ENCODE measurements around the gene MEX3D. TPM values are rescaled to one million over a fixed set of nuclear protein-coding genes. Genes with fewer than 3 reads are reported as not detected.

Gene MEX3D
- total and polyA plus RNA-seq, 2 of the 4 experiments (the other 2 are of a cell fraction), result 9.1 to 9.6 TPM

DNA sequence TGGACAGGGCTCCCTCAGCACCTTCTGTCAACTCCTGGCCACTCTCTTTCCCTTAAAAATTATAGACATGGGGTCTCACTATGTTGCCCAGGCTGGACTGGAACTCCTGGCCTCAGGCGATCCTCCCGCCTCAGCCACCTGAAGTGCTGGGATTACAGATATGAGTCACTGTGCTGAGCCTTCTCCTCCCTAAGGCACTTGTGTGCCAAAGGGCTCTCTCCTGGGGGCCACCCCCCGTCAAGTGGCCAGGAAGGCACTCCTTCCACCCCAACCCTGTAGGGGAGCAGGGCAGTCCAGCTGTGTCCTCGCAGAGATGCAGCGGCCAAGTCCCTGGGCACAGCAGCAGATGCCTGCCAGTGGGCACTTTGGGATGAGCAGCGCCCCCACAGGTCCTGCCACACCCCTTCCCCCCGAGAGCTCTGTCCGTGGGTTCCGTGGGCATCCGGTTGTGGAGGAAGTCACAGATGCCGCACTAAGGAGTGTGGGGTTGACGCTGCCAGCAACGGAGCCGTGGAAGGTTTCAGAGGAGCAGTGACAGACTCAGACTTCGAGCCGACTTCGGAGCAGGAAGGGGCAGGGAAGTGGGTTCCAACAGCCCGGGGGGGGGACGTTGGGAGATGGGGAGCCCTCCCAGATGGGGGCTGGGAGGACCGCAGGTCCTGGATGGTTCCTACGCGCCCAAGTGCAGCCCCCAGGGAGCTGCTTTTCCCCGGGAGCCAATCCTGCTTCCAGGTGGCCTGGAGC lies 40.4 kb upstream of the MEX3D start (continued):
- no peak for TF ChIP-seq RCOR1 (IDR thresholded peaks at IDR 0.05; ENCODE audit: insufficient replicate concordance, low read length)

DNA sequence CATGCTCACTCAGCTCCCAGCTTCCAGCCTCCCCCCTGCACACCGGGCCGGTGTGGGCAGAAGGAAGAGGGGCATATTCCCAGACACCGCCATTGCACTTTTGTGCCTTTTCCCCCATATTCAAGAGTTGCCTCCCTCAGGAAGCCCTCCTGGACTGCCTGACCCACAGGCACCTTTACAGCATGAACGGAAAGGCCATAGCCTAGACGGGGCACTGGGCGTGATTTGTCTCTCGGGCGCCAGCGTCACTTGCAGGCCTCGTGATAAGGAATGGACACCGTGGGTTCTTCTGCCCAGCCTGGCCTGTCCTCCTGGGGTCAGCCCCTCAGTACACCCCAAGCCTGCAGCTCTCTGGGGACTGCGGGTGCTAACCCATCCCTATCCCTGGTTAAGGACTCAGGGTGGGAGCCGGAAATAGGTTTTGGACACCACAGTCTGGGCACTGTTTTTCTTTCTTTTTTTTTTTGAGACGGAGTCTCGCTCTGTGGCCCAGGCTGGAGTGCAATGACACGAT lies 38.1 kb upstream of the MEX3D start:
- Histone ChIP-seq H3K4me2 (ENCODE audit: low read depth, low read length) (peak overlapping the region; percentile 90), H3K56ac (ENCODE audit: extremely low read depth, insufficient read depth, low read length) (no peak overlapping the region), H3K9me3 (ENCODE audit: control insufficient read depth, insufficient read depth, low read length) (no peaks in the 10 kb centered on the region), H3K4me1 (ENCODE audit: control insufficient read depth, insufficient read depth, low read length) (peaks cover 2% of the 10 kb centered on the region; the same call in 1 of the 2 replicates), H3K9me1 (ENCODE audit: insufficient read depth, low read length) (0 out of 2 replicates have a peak, but pooled peaks cover 5% of the 10 kb centered on the region), H3K23ac (ENCODE audit: low read depth, low read length) (peak overlapping the region; percentile 74), H3K27me3 (ENCODE audit: control insufficient read depth, insufficient read depth, low read length) (no peaks in the 10 kb centered on the region), H2BK120ac (ENCODE audit: low read depth, low read length) (no peak overlapping the region; the same call in 1 of the 2 replicates), H3K4me3 (ENCODE audit: insufficient read depth, low read depth, low read length) (peak overlapping the region; percentile 57), H4K5ac (ENCODE audit: low read depth, low read length) (peak overlapping the region; percentile 32; the same call in 1 of the 2 replicates), H2BK15ac (ENCODE audit: low read depth, low read length) (no peak overlapping the region), H2BK5ac (ENCODE audit: low read depth, low read length, poor library complexity, severe bottlenecking) (peak overlapping the region; percentile 75), H4K91ac (ENCODE audit: insufficient read depth, low read depth, low read length) (peak overlapping the region; percentile 49; the same call in 1 of the 2 replicates), H3K36me3 (ENCODE audit: control insufficient read depth, insufficient read depth, low read length) (peaks cover 14% of the 10 kb centered on the region), H2AK9ac (replicated peaks; ENCODE audit: low read depth, low read length, poor library complexity) (peak overlapping the region; percentile 71), H2BK20ac (ENCODE audit: low read depth, low read length) (no peak overlapping the region), H2AFZ (replicated peaks; ENCODE audit: low read length, poor library complexity) (peak overlapping the region; percentile 93), H4K20me1 (ENCODE audit: insufficient read depth, low read length) (peaks cover 24% of the 10 kb centered on the region), H3K4ac (ENCODE audit: low read depth, low read length) (peak overlapping the region; percentile 76), H4K8ac (ENCODE audit: low read depth in 2 of 2, low read length in 2 of 2) (peak overlapping the region; percentile 78 to 89), H3K27ac (ENCODE audit: insufficient read depth, low read length) (peak overlapping the region; percentile 54), H2AK5ac (ENCODE audit: low read depth, low read length) (peak overlapping the region; percentile 83), H3K18ac (ENCODE audit: low read depth, low read length) (no peak overlapping the region), H3K14ac (replicated peaks; ENCODE audit: low read depth, low read length) (peak overlapping the region; percentile 82), H3K79me1 (ENCODE audit: low read depth in 1 of 2, low read length in 2 of 2) (peaks cover 6 to 35% of the 10 kb centered on the region in 2 experiments; a peak in 3 of 4 replicates), H3K9ac (ENCODE audit: low read depth, low read length) (peak overlapping the region; percentile 82)
- dilution Hi-C loops (cut with HindIII; ENCODE audit: low sequenced_read_pairs, unreplicated experiment), result no loop called here
- TF ChIP-seq MXI1 (IDR thresholded peaks at IDR 0.05; ENCODE audit: borderline replicate concordance, low read depth, low read length), result no peak
- no peak for TF ChIP-seq MAZ (IDR thresholded peaks at IDR 0.05; ENCODE audit: borderline replicate concordance, low read depth, low read length)
- TF ChIP-seq CHD1 (IDR thresholded peaks at IDR 0.05; ENCODE audit: low read depth, low read length), result no peak
- TF ChIP-seq, protein P1, sequence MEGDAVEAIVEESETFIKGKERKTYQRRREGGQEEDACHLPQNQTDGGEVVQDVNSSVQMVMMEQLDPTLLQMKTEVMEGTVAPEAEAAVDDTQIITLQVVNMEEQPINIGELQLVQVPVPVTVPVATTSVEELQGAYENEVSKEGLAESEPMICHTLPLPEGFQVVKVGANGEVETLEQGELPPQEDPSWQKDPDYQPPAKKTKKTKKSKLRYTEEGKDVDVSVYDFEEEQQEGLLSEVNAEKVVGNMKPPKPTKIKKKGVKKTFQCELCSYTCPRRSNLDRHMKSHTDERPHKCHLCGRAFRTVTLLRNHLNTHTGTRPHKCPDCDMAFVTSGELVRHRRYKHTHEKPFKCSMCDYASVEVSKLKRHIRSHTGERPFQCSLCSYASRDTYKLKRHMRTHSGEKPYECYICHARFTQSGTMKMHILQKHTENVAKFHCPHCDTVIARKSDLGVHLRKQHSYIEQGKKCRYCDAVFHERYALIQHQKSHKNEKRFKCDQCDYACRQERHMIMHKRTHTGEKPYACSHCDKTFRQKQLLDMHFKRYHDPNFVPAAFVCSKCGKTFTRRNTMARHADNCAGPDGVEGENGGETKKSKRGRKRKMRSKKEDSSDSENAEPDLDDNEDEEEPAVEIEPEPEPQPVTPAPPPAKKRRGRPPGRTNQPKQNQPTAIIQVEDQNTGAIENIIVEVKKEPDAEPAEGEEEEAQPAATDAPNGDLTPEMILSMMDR (conservative IDR thresholded peaks at IDR 0.05; ENCODE audit: low read depth, low read length), result no peak
- TF ChIP-seq NFE2L2 (IDR thresholded peaks at IDR 0.05; ENCODE audit: low read depth, low read length), result no peak
- TF ChIP-seq CEBPB (IDR thresholded peaks at IDR 0.05; ENCODE audit: low read depth, low read length), result no peak
- ATAC-seq (ENCODE audit: low read depth) (peak; percentile 1; the same call in 1 of the 2 replicates), DNase-seq (no peak)
- ChIA-PET CTCF (no interaction called here), POLR2A (ENCODE audit: unreplicated experiment) (no interaction called here)
- in situ Hi-C loops (cut with MboI; ENCODE audit: low sequenced_read_pairs), result no loop called here
- intact Hi-C loops (cut with micrococcal nuclease), result loop anchor here (2.0 to 10.0 kb wide), 2 partner anchors 45 to 189 kb away; no protein-coding TSS in a partner anchor
- 0% methylated on average over 1 of the region's 16 CpGs; no CpG with 5 or more reads in 1 of the 2 experiments for WGBS, 2 experiments (ENCODE audit: extremely low coverage in 2 of 2, insufficient read length in 1 of 2)
- no TSS peak for BruUV-seq (replicated peaks)

All from IMR-90 (cell line).